HG03135 (cell line): ENCODE data around the gene PLCXD1.
"Not testable (repeated sequence)": the region's sequence is repeated elsewhere in the genome, so short reads cannot be mapped to it uniquely, and the experiment has no call there.

Experiments used
- ATAC-seq: cut with Tn5 transposase; IDR thresholded peaks from one replicate; pipeline ENCODE4 v1.9.1; 2021; ENCODE audit warnings: mild to moderate bottlenecking, moderate library complexity; ENCODE audit not compliant: unreplicated experiment

The PLCXD1 gene

GRCh38 chrX:290476-291166 is 9.4 kb downstream of the PLCXD1 start:
- no peak for ATAC-seq

- no peak for ATAC-seq
Measured at GRCh38 chrX:291411-291901, 10.3 kb downstream of the PLCXD1 start.

DNA sequence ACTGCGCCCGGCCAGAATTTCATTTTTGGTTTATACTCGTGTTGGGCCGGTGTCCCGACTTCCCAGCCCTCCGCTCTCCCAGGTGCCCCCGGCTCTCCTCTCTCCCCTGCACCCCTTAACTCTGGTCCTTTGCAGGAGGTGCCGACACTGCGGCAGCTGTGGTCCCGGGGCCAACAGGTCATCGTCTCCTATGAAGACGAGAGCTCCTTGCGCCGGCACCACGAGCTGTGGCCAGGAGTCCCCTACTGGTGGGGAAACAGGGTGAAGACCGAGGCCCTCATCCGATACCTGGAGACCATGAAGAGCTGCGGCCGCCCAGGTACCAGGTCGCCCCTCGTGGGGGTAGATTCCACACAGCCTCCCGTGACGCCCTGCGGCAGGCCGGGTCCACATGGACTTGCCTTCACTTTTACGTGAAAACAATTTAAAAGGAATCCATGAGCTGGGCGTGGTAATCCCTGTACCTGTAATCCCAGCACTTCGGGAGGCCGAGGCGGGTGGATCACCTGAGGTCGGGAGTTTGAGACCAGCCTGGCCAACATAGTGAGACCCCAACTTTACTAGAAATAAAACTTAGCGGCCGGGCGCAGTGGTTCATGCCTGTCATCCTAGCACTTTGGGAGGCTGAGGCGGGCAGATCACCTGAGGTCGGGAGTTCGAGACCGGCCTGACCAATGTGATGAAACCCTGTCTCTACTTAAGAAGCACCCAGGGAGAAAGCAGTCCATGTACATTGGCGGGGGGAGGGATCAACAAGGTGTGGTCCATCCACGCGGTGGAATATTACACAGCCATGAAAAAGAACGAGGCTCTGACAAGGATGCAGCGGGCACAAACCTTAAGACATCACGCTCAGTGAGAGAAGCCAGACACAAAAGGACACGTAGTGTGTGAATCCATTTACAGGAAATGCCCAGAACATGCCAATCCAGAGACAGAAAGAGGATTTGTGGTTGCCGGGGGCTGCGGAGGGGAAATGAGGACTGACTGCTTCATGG is 12.0 kb downstream of the PLCXD1 start:
- ATAC-seq = no peak

GRCh38 chrX:295136-295535 is 14.0 kb downstream of the PLCXD1 start:
- no peak for ATAC-seq

- ATAC-seq = no peak
Measured at GRCh38 chrX:298993-299392, 17.8 kb downstream of the PLCXD1 start.

- ATAC-seq = no peak
Measured at GRCh38 chrX:300334-300733, 19.2 kb downstream of the PLCXD1 start.

- no peak for ATAC-seq
Measured at GRCh38 chrX:302975-303374, 21.8 kb downstream of the PLCXD1 start.

DNA sequence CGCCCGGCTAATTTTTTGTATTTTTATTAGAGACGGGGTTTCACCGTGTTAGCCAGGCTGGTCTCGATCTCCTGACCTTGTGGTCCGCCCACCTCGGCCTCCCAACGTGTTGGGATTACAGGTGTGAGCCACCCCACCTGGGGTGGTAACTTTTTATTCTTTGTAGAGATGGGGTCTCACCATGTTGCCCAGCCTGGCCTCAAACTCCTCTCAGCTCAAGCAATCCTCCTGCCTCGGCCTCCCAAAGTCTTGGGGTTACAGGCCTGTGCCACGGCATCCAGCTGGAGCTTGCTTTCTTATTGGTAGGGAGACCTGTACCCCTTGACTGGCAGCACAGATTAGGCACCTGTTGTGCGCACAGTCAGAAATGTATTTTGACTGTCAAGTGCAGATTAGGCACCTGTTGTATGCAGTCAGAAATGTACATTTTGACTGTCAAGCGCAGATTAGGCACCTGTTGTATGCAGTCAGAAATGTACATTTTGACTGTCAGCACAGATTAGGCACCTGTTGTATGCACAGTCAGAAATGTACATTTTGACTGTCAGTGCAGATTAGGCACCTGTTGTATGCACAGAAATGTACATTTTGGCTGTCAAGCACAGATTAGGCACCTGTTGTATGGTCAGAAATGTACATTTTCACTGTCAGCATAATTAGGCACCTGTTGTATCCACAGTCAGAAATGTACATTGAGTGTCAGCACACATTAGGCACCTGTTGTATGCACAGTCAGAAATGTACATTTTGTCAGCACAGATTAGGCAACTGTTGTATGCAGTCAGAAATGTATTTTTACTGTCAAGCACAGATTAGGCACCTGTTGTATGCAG is 24.8 kb downstream of the PLCXD1 start:
- not testable (repeated sequence) for ATAC-seq

GRCh38 chrX:306614-307251 is 25.6 kb downstream of the PLCXD1 start:
- not testable (repeated sequence) for ATAC-seq

GRCh38 chrX:307261-308111 is 26.3 kb downstream of the PLCXD1 start:
- no peak for ATAC-seq

DNA sequence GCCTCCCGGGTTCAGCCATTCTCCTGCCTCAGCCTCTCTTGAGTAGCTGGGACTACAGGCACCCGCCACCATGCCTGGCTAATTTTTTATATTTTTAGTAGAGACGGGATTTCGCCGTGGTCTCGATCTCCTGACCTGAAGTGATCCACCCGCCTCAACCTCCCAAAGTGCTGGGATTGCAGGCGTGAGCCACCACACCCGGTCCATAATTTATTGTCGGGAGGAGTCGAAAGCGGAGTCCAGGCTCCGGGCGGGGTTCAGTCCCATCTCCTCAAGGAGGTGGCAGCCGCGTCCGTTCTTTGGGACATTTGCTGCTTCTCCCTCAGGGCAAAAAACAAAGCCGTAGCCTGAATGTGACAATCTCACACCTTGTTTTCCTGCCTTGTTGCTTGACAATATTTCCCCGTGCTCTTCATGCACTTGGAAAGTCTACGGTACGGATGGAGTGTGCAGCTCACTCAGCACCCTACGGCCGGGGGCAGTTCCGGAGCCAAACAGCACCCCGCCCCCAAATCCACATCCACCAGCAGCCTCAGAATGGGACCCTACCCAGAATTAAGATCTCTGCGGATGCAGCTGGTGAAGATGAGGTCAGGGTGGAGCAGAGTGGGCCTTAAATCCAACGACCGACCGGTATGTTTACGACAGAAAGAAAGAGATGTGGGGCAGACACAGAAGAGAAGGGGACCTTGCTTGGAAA is 27.8 kb downstream of the PLCXD1 start:
- ATAC-seq = no peak

DNA sequence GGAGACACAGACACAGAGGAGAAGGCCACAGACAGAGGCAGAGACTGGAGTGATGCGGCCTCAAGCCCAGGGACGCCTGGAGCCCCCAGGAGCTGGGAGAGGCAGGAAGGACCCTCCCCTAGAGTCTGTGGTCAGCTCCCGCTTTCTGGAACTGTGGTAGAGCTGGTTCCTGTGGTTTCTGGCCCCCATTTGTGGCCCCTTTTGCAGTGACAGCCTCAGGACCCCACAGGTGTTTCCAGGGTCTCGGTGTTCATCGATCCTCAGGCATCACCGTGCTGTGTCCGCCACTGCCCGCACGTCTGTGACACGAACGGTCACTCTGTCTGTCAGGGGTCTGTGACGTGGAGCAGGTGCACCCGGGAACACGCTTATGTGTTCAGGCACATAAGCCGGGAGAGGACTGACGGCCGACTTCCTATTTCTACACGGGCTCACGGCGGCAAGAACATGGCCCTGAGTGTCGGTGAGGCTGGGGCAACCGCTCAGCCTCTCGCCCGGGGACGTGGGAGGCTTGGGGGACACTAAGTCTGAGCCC is 29.5 kb downstream of the PLCXD1 start:
- ATAC-seq = no peak

- ATAC-seq = no peak
Measured at GRCh38 chrX:311156-312129, 30.3 kb downstream of the PLCXD1 start.

DNA sequence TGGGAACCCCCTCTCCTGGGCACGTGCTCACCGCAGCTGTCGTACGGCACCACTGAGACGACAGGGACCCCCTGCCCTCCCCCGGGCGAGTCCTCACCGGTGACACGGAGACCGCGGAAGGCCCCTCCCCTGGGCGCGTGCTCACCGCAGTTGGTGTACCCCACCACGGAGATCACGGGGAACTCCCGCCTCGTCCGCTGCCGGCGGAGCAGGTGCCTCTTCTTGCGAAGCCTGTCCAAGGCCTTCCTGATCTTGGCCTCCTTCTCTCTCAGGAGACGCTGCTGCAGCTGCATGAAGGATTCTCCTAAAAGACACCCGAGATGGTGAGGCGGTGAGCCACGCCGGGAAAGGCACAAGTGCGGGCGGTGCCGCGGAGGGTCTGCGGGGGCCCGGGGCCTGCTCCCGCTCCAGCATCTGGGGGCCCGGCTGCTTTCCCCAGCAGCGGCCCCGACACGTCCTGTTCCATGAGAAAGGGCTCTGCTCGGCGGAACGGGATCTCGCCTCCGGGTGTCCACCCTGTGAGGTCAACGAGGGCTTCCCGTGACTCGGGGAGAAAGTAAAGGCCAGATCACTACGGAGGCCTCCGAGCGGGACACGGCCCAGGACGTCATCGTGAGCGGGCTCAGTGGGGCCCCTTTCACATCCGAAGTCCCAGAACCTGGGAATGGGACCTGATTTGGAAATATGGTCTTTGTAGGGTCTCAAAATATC is 31.6 kb downstream of the PLCXD1 start:
- ATAC-seq = no peak

GRCh38 chrX:313546-313945 is 32.4 kb downstream of the PLCXD1 start:
- no peak for ATAC-seq

GRCh38 chrX:314049-314448 is 32.9 kb downstream of the PLCXD1 start:
- no peak for ATAC-seq
